H1 (cell line): ENCODE measurements around the gene LGR4.

Experiments
- CTCF ChIP-seq, 3 experiments: IDR thresholded peaks; 1 replicate in 2 of 3; 2 replicates in 1 of 3; pipeline versions ENCODE4 v1.5.1 to v1.6.1; 2011; ENCODE audit warnings: low read length in 3 of 3, mild to moderate bottlenecking in 3 of 3, inconsistent platforms in 2 of 3, low read depth in 1 of 3, moderate library complexity in 1 of 3; ENCODE audit not compliant: insufficient read depth in 1 of 3; ENCODE audit errors: control extremely low read depth in 1 of 3
- MAX ChIP-seq: IDR thresholded peaks from 2 replicates; pipeline ENCODE4 v1.6.1; 2012; ENCODE audit warnings: inconsistent platforms
- TAF1 ChIP-seq: IDR thresholded peaks from 2 replicates; pipeline ENCODE4 v1.6.1; 2011; ENCODE audit warnings: mild to moderate bottlenecking, low read depth, low read length
- USF2 ChIP-seq: IDR thresholded peaks from 2 replicates; pipeline ENCODE4 v1.6.1; 2011; ENCODE audit warnings: low read length, improper control_type of control experiment

GRCh38 chr11:27452147-27452546, 20.4 kb downstream of the LGR4 start:
- TF ChIP-seq CTCF (IDR thresholded peaks at IDR 0.05; ENCODE audit: control extremely low read depth in 1 of 3, insufficient read depth in 1 of 3, low read depth in 1 of 3, low read length in 3 of 3) (no peak), USF2 (no peak), MAX (no peak), TAF1 (no peak)
